T-helper 2 cell (primary cell): ENCODE data around the gene BTF3.
"Not testable (repeated sequence)": the region's sequence is repeated elsewhere in the genome, so short reads cannot be mapped to it uniquely, and the experiment has no call there.

ENCODE experiments used
- DNase-seq, 5 experiments: peaks; one replicate each; pipeline versions ENCODE4 v3.0.0 to v3.0.0-alpha.2; 2012 to 2022
- total RNA-seq, 2 donors: gene quantifications; one replicate each; lab custom pipeline; 2026; lab: John Stamatoyannopoulos, UW

Gene BTF3
- total RNA-seq: 296 to 397 reads per million in 2 donors

- DNase-seq: peak; percentile 79 to 98 (median 90)
Measured at GRCh38 chr5:73498057-73498992, at the start of gene BTF3. Gene BTF3 (plus strand): TSS chr5:73498442. CDS start chr5:73498668, 226 bp downstream.

DNA sequence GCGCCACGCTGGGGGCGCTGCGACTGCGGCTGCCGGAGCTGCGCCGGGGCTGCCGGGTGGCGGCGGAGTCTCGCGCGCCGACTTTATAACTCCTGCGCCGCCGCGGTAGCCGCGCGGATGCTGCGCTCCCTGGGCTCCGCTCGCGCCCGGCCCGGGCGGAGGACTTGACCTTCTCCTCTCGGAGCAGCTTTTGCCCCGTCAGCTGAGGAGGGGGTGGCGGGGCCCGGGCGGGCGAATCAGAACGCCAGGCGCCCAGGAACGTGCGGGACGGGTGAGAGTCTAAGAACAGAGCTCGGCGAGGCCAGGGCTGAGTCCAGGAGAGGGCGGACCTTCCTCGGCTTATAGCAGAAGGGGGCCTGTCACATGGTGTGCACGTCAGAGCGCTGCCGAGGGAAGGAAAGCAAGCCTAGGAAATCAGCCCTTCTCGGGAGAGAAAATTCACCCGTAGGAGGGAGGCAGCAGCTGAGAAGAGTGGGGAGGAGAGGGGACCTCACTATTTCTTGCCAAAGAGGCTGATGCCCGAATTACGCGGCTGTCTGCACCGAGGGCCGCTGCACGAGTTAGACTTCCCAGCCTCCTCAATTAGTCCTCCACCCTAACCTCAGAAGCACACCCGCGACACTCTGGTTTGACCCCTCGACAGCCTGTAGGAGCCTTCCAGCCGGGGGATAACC lies 49.6 kb upstream of the BTF3 start, which contains the start of gene FOXD1:
FOXD1 (minus strand) TSS at position 315 of the 674 bp plus-strand sequence. CDS start 415 bp downstream, outside the sequence.
- DNase-seq: peak in 2 of 5 experiments; percentile 15 to 62

DNA sequence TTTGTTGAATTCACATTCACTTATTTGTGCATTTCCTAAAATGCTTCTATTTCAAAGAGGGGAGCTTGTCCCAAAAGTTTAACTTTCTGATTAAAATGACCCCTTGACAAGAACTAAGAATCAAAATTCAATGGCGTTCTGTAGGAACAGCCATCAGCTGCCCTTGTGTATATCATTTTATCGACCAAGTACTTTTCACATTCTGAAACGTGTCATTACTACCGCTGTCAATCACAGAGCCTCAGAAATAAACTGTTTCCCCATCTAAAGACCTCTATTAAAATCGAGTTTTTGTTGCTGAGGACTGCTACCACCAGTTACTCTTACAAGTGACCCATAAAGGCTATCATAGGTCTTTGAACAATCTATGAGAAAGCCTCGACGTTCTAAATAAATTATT lies 48.1 kb upstream of the BTF3 start:
- DNase-seq: no peak

DNA sequence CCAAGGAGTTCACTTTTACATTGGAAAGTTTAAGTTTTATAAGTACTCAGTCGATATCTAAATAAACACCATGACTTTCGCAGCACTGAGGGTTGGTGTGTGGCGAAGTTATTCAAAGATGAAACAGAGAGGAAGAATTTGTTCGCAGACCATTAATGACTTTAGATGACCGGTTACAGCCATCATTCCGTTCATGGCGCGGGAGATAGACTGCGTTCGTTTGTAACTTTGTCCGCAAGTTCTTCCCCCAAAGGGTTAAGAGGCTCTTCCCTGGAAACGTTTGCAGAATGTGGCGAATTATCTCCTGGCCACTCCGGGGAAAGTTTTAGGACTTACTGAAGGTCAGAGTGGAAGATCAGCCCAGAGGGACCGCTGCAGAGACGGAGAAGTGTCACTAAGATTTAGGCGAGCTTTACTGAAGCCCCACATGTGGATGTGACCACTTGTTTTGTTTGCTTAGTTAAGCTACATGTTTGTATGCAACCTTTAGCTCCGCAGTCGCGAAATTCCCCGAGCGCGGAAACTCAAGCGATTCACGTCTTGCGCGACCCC lies 47.5 kb upstream of the BTF3 start:
- no peak for DNase-seq

- peak; percentile 46 to 62 (median 55) for DNase-seq
Measured at GRCh38 chr5:73451224-73452130, 46.8 kb upstream of the BTF3 start.

DNA sequence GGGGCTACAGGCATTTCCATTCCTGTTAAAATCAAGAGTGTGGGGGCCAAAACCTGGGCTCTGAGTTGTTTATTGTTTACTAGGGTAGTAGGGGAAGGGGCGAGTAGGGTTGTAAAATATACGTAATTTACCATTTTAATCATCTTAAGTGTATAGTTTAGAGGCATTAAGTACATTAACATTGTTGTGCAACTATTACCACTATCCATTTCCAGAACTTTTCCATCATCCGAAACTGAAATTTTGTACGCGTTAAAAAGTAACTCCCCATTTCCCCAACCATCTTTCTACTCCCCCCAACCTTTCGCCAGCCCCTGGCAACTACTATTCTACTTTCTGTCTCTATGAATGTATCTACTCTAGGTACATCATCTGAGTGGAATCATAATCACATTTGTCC lies 46.0 kb upstream of the BTF3 start:
- DNase-seq: no peak

DNA sequence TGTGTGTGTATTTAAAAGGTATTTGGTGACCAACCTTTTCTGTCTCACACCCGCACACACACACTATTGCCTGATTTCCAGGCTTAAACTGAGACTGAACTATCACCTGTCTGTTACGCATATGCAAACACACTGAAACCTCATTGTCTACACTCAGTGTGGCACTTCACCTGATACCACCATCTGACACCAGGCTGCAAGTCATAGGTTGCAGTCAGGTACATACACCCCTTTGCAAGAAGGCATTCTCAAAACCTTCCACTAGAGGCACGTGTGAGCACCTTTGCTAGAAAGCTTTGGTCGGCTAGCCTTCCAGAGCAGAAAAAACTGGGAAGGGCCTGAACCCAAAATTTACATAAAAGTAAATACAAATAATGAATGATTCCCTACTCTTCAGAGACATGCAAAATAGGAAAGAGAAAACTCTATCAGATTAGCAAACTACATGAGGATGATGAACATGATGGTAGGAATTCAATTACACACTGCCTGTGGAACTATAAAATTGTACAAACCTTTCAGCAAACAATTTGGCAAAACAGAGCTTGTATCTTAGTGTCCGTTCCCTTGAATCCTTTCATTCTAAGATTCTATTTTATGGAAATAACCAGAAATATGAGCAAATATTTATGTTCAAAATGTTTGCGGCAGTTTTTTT lies 43.7 kb upstream of the BTF3 start:
- peak in 3 of 5 experiments; percentile 22 to 37 (median 24) for DNase-seq

DNA sequence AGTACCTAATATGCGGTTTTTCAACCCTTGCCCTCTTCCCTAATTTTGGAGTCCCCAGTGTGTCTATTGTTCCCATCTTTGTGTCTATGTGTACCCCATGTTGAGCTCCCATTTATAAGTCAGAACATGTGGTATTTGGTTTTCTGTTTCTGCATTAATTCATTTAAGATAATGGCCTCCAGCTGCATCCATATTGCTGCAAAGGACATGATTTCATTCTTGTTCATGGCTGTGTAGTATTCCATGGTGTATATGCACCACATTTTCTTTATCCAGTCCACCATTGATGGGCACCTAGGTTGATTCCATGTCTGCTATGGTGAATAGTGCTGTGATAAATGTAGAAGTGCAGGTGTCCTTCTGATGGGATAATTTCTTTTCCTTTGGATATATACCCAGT lies 41.8 kb upstream of the BTF3 start:
- not testable (repeated sequence) for DNase-seq

- no peak for DNase-seq
Measured at GRCh38 chr5:73459366-73459765, 38.9 kb upstream of the BTF3 start.

- no peak for DNase-seq
Measured at GRCh38 chr5:73460133-73460532, 38.1 kb upstream of the BTF3 start.

- DNase-seq: no peak
Measured at GRCh38 chr5:73464016-73464745, 34.1 kb upstream of the BTF3 start.

- DNase-seq: not testable (repeated sequence)
Measured at GRCh38 chr5:73468638-73469037, 29.6 kb upstream of the BTF3 start.

DNA sequence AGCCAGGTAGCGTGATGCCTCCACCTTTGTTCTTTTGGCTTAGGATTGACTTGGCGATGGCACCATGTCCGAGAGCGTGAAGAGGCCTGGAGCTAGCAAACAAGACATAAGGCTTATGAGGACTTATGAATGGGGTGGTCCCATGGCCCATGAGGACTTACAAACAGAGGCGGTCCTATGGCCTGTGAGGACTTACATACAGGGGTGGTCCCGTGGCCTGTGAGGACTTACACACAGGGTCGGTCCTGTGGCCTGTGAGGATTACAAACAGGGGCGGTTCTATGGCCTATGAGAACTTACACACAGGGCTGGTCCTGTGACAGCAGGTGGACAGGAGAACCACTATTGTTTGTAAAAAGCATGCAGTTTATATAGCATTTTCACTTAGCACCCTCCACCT lies 28.4 kb upstream of the BTF3 start:
- DNase-seq: no peak

DNA sequence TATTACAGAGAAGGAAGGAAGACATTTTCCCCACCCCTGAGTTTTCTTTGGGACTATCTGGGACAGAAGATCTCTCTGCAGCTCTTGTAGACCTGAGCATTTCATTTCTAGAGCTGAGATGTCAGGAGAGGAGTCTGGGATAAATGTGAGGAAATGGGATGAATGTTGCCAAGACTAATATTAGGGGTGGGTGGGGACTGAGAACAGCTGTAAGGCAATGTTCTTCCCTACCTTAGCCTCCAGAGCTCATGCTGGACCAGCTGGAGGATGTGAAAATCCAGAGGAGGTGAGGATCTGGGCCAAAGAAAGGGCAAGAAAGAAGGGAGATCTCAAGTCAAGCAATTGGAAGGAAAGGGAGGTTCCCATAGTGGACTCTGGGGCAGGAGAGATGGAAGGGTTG lies 26.6 kb upstream of the BTF3 start:
- no peak for DNase-seq

DNA sequence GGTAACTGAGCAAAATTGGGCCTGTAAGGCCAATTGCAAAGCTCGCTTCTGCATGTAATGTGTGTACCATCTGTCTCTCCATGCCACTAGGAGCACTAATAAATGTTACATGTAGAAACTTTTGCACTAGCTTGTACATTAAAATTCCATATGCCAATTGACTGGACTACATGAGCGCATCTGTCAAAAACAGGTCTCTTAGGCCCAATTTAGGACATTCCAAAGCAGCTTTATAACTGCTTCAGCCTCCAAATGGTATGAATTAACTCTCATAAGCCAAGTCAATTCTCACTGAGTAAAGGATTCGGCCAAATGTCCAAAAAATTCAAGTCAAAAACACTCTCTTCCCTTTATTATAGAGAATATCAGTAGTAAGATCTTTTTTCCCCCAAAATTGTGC lies 26.1 kb upstream of the BTF3 start:
- DNase-seq: no peak

DNA sequence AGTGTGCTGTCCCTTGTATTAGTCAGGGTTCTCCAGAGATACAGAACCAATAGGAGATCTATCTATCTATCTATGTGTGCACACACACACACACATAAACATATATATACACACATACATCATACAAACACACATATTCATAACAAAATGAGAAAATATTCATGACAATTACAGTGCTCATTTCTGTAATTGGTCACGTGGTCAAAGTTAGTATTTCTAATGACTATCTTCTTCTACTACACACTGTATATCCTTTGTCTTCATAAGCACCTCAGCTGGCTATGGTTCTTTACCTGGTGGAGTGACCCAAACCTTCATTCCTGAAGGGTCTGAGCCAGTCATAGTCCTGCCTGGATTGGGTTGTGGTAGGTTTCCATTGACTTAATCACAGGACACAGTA lies 17.7 kb upstream of the BTF3 start:
- no peak for DNase-seq

GRCh38 chr5:73482383-73483136 lies 15.7 kb upstream of the BTF3 start:
- no peak for DNase-seq

- no peak for DNase-seq
Measured at GRCh38 chr5:73483676-73484075, 14.6 kb upstream of the BTF3 start.

DNA sequence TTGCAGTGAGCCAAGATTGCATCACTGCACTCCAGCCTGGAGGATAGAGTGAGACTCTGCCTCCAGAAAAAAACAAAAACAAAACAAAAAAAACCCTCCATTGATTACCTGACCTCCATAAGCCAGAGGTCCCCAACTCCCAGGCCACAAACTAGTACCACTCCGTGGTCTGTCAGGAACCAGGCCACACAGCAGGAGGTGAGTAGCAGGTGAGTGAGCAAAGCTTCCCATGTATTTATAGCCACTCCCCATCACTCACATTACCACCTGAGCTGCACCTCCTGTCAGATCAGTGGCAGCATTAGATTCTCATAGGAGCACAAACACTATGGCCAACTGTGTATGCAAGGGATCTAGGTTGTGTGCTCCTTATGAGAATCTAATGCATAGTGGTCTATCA lies 13.7 kb upstream of the BTF3 start:
- DNase-seq: no peak

DNA sequence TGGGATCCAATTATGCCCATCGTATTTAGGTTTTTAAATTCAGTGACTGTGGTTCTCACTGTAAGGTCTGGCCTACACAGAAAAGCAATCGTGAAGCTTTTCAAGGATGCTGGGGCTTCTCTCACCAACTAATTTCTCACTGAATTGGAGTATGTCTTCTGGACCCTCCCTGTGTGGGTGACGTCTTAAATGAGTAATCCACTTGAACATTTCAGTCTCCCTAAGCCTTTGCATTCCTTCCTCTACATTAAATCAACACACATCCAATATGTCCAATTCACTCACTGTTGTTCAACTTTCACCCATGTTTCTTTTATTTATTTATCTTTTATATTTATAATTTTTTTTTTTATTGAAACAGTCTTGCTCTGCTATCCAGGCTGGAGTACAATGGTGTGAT lies 12.5 kb upstream of the BTF3 start:
- no peak for DNase-seq
